Measurements from ENCODE around the gene MAP2. TPM values are rescaled to one million over a fixed set of nuclear protein-coding genes. Genes with fewer than 3 reads are reported as not detected.

Gene MAP2
- total and polyA plus RNA-seq, 4 donors, result 0.70 to 4.2 (median 1.9) TPM

DNA sequence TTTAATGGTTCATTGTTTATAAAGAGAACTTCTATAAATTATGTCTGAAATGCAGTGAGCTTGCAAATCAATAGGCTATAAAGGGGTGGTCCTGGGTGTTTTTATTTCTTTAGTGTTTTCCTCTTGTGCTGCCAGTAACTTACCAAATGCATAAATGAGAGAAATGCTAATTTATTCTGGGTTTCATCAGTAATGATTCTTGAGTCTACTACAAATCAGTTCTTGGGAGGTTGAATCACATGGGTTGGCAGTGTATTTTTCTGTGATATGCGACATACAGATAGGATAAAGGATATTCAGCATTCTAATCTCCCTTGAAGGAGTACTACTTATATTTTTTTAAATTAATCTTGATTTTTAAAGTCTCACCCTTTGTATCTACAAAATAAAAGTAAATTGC is 177.7 kb downstream of the MAP2 start:
- Histone ChIP-seq H3K27ac (ENCODE audit: low read depth in 1 of 2, low read length in 2 of 2) (no peak overlapping the region), H3K27me3 (ENCODE audit: control insufficient read depth in 4 of 4, insufficient read depth in 4 of 4, low read length in 3 of 4) (no peaks in the 10 kb centered on the region), H3K9me3 (ENCODE audit: control insufficient read depth in 4 of 4, low read length in 3 of 4) (no peaks in the 10 kb centered on the region), H3K4me3 (ENCODE audit: low read depth in 1 of 3, low read length in 3 of 3) (no peak overlapping the region), H3K4me1 (ENCODE audit: control insufficient read depth in 4 of 4, insufficient read depth in 4 of 4, low read length in 3 of 4) (no peaks in the 10 kb centered on the region), H3K9ac (ENCODE audit: low read depth in 1 of 2, low read length in 2 of 2) (no peak overlapping the region), H3K36me3 (ENCODE audit: control insufficient read depth in 4 of 4, insufficient read depth in 3 of 4, low read depth in 1 of 4, low read length in 3 of 4) (no peaks in the 10 kb centered on the region)
- no peak for TF ChIP-seq HNF4G (IDR thresholded peaks at IDR 0.05)
- TF ChIP-seq RXRA (IDR thresholded peaks at IDR 0.05), result no peak
- TF ChIP-seq, protein P1, sequence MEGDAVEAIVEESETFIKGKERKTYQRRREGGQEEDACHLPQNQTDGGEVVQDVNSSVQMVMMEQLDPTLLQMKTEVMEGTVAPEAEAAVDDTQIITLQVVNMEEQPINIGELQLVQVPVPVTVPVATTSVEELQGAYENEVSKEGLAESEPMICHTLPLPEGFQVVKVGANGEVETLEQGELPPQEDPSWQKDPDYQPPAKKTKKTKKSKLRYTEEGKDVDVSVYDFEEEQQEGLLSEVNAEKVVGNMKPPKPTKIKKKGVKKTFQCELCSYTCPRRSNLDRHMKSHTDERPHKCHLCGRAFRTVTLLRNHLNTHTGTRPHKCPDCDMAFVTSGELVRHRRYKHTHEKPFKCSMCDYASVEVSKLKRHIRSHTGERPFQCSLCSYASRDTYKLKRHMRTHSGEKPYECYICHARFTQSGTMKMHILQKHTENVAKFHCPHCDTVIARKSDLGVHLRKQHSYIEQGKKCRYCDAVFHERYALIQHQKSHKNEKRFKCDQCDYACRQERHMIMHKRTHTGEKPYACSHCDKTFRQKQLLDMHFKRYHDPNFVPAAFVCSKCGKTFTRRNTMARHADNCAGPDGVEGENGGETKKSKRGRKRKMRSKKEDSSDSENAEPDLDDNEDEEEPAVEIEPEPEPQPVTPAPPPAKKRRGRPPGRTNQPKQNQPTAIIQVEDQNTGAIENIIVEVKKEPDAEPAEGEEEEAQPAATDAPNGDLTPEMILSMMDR (IDR thresholded peaks at IDR 0.05; ENCODE audit: low read depth, low read length, missing input control), result no peak
- no peak for TF ChIP-seq NR2F2 (IDR thresholded peaks at IDR 0.05)
- TF ChIP-seq, protein P2, sequence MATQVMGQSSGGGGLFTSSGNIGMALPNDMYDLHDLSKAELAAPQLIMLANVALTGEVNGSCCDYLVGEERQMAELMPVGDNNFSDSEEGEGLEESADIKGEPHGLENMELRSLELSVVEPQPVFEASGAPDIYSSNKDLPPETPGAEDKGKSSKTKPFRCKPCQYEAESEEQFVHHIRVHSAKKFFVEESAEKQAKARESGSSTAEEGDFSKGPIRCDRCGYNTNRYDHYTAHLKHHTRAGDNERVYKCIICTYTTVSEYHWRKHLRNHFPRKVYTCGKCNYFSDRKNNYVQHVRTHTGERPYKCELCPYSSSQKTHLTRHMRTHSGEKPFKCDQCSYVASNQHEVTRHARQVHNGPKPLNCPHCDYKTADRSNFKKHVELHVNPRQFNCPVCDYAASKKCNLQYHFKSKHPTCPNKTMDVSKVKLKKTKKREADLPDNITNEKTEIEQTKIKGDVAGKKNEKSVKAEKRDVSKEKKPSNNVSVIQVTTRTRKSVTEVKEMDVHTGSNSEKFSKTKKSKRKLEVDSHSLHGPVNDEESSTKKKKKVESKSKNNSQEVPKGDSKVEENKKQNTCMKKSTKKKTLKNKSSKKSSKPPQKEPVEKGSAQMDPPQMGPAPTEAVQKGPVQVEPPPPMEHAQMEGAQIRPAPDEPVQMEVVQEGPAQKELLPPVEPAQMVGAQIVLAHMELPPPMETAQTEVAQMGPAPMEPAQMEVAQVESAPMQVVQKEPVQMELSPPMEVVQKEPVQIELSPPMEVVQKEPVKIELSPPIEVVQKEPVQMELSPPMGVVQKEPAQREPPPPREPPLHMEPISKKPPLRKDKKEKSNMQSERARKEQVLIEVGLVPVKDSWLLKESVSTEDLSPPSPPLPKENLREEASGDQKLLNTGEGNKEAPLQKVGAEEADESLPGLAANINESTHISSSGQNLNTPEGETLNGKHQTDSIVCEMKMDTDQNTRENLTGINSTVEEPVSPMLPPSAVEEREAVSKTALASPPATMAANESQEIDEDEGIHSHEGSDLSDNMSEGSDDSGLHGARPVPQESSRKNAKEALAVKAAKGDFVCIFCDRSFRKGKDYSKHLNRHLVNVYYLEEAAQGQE (IDR thresholded peaks at IDR 0.05), result no peak
- WGBS, result 91% methylated on average over 1 of the region's 1 CpG
- no peak for DNase-seq (ENCODE audit: low spot score)

DNA sequence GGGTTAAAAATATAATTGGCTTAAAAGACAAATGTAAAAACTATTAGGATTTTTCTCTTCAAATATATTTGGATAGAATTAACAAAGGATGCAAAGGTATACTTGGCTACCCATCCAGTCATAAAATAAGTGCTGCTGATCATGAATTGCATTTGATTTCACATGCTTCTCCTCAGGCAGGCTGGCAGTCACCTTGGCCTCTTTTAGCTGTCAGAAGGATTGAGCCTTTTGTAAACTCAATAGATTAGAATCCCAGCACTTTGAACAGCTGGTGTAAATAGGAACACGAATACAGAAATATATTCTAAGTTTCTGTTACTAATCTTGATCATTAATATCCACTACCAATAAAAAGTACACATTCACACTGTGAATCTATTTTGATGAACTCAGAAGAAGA is 178.4 kb downstream of the MAP2 start:
- Histone ChIP-seq H3K4me1 (ENCODE audit: control insufficient read depth in 4 of 4, insufficient read depth in 4 of 4, low read length in 3 of 4) (no peaks in the 10 kb centered on the region), H3K27me3 (ENCODE audit: control insufficient read depth in 4 of 4, insufficient read depth in 4 of 4, low read length in 3 of 4) (no peaks in the 10 kb centered on the region)

More for the DNA sequence above, 178.4 kb downstream of the MAP2 start:
- Histone ChIP-seq H3K9ac (ENCODE audit: low read depth in 1 of 2, low read length in 2 of 2) (no peak overlapping the region), H3K27ac (ENCODE audit: low read depth in 1 of 2, low read length in 2 of 2) (no peak overlapping the region), H3K36me3 (ENCODE audit: control insufficient read depth in 4 of 4, insufficient read depth in 3 of 4, low read depth in 1 of 4, low read length in 3 of 4) (no peaks in the 10 kb centered on the region), H3K4me3 (ENCODE audit: low read depth in 1 of 3, low read length in 3 of 3) (no peak overlapping the region), H3K9me3 (ENCODE audit: control insufficient read depth in 4 of 4, low read length in 3 of 4) (no peaks in the 10 kb centered on the region)
- no peak for DNase-seq (ENCODE audit: low spot score)
- WGBS, result 70% methylated on average over 1 of the region's 1 CpG
- TF ChIP-seq, protein P3, sequence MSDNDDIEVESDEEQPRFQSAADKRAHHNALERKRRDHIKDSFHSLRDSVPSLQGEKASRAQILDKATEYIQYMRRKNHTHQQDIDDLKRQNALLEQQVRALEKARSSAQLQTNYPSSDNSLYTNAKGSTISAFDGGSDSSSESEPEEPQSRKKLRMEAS (IDR thresholded peaks at IDR 0.05), result no peak
- TF ChIP-seq RAD21 (IDR thresholded peaks at IDR 0.05) (no peak), YY1 (IDR thresholded peaks at IDR 0.05) (no peak), TAF1 (conservative IDR thresholded peaks at IDR 0.05) (no peak), SP1 (IDR thresholded peaks at IDR 0.05) (no peak), EGR1 (IDR thresholded peaks at IDR 0.05; ENCODE audit: low read depth in 2 of 2) (no peak), FOXA2 (IDR thresholded peaks at IDR 0.05) (no peak), RXRA (IDR thresholded peaks at IDR 0.05) (no peak), NR2F2 (IDR thresholded peaks at IDR 0.05) (no peak), HNF4A (conservative IDR thresholded peaks at IDR 0.05) (no peak), JUND (IDR thresholded peaks at IDR 0.05) (no peak), FOXA1 (IDR thresholded peaks at IDR 0.05) (no peak), HNF4G (IDR thresholded peaks at IDR 0.05) (no peak), GABPA (IDR thresholded peaks at IDR 0.05 in 1 of 2, conservative IDR thresholded peaks at IDR 0.05 in 1 of 2) (no peak)
- TF ChIP-seq, protein P4, sequence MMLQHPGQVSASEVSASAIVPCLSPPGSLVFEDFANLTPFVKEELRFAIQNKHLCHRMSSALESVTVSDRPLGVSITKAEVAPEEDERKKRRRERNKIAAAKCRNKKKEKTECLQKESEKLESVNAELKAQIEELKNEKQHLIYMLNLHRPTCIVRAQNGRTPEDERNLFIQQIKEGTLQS (IDR thresholded peaks at IDR 0.05), result no peak
- TF ChIP-seq, protein P1 (IDR thresholded peaks at IDR 0.05; ENCODE audit: low read depth, low read length, missing input control), result no peak
- TF ChIP-seq, protein P2 (IDR thresholded peaks at IDR 0.05), result no peak
- TF ChIP-seq, protein P5, sequence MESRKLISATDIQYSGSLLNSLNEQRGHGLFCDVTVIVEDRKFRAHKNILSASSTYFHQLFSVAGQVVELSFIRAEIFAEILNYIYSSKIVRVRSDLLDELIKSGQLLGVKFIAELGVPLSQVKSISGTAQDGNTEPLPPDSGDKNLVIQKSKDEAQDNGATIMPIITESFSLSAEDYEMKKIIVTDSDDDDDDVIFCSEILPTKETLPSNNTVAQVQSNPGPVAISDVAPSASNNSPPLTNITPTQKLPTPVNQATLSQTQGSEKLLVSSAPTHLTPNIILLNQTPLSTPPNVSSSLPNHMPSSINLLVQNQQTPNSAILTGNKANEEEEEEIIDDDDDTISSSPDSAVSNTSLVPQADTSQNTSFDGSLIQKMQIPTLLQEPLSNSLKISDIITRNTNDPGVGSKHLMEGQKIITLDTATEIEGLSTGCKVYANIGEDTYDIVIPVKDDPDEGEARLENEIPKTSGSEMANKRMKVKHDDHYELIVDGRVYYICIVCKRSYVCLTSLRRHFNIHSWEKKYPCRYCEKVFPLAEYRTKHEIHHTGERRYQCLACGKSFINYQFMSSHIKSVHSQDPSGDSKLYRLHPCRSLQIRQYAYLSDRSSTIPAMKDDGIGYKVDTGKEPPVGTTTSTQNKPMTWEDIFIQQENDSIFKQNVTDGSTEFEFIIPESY (IDR thresholded peaks at IDR 0.05), result no peak

Data from liver (tissue), 9 donors.